Measurements from ENCODE around the gene LTBP3. TPM values are rescaled to one million over a fixed set of nuclear protein-coding genes. Genes with fewer than 3 reads are reported as not detected.
"Not testable (repeated sequence)": the region's sequence is repeated elsewhere in the genome, so short reads cannot be mapped to it uniquely, and the experiment has no call there.

The LTBP3 gene
- total RNA-seq, 1 experiment from 2014 or later: 92.1 TPM

GRCh38 chr11:65524014-65524740 lies 34.0 kb downstream of the LTBP3 start:
- peak overlapping the region; percentile 32 for H3K4me3 ChIP-seq (ENCODE audit: low read depth, low read length, poor library complexity, severe bottlenecking)
- no peaks in the 10 kb centered on the region for H3K9me3 ChIP-seq (ENCODE audit: low read depth, low read length, poor library complexity, severe bottlenecking)
- DNase-seq (ENCODE audit: low spot score): no peak
- peak overlapping the region; percentile 43 for H3K27ac ChIP-seq (ENCODE audit: low read depth, low read length, poor library complexity, severe bottlenecking)
- no TSS peak for BruUV-seq (replicated peaks)
- CTCF ChIA-PET: interaction anchor here (0.5 kb wide), 1 partner anchor 23 kb away, joined by 6 read pairs; no protein-coding TSS in a partner anchor
- POLR2A ChIA-PET (ENCODE audit: low non-redundant PET): interaction anchor here (0.6 to 0.7 kb wide), 3 partner anchors 10 to 351 kb away, joined by 3 to 5 read pairs (median 4); no protein-coding TSS in a partner anchor
- intact Hi-C loops (cut with micrococcal nuclease; ENCODE audit: unreplicated experiment): no loop called here
- TF ChIP-seq CTCF (conservative IDR thresholded peaks at IDR 0.05; ENCODE audit: low read depth, low read length) (no peak), EZH2 (IDR thresholded peaks at IDR 0.05; ENCODE audit: borderline replicate concordance, low read depth, low read length, poor library complexity, severe bottlenecking) (no peak)
- H3K36me3 ChIP-seq (ENCODE audit: insufficient read depth, low read length, poor library complexity, severe bottlenecking): peaks cover 9% of the 10 kb centered on the region
- H3K27me3 ChIP-seq (replicated peaks; ENCODE audit: insufficient read depth, low read depth, low read length, poor library complexity): no peaks in the 10 kb centered on the region
- peaks cover 14% of the 10 kb centered on the region for H3K4me1 ChIP-seq (ENCODE audit: insufficient read depth, low read length, poor library complexity, severe bottlenecking)

GRCh38 chr11:65523631-65523968 lies 34.6 kb downstream of the LTBP3 start:
- DNase-seq (ENCODE audit: low spot score); BruUV-seq (replicated peaks); H3K9me3 ChIP-seq (ENCODE audit: low read depth, low read length, poor library complexity, severe bottlenecking); H3K4me3 ChIP-seq (ENCODE audit: low read depth, low read length, poor library complexity, severe bottlenecking); H3K27ac ChIP-seq (ENCODE audit: low read depth, low read length, poor library complexity, severe bottlenecking); H3K27me3 ChIP-seq (replicated peaks; ENCODE audit: insufficient read depth, low read depth, low read length, poor library complexity); intact Hi-C loops (cut with micrococcal nuclease; ENCODE audit: unreplicated experiment); H3K36me3 ChIP-seq (ENCODE audit: insufficient read depth, low read length, poor library complexity, severe bottlenecking): not testable (repeated sequence)
- peaks cover 14% of the 10 kb centered on the region for H3K4me1 ChIP-seq (ENCODE audit: insufficient read depth, low read length, poor library complexity, severe bottlenecking)
- ChIA-PET CTCF (interaction anchor here (0.5 kb wide), 1 partner anchor 23 kb away, joined by 6 read pairs; no protein-coding TSS in a partner anchor), POLR2A (ENCODE audit: low non-redundant PET) (interaction anchor here (0.6 kb wide), 1 partner anchor 350 kb away, joined by 5 read pairs; no protein-coding TSS in a partner anchor)

GRCh38 chr11:65522718-65523630 lies 35.2 kb downstream of the LTBP3 start:
- intact Hi-C loops (cut with micrococcal nuclease; ENCODE audit: unreplicated experiment): not testable (repeated sequence)

GRCh38 chr11:65521777-65522521 lies 36.2 kb downstream of the LTBP3 start:
- POLR2A ChIA-PET (ENCODE audit: low non-redundant PET); BruUV-seq (replicated peaks); DNase-seq (ENCODE audit: low spot score); CTCF ChIA-PET; H3K9me3 ChIP-seq (ENCODE audit: low read depth, low read length, poor library complexity, severe bottlenecking); H3K27ac ChIP-seq (ENCODE audit: low read depth, low read length, poor library complexity, severe bottlenecking); H3K27me3 ChIP-seq (replicated peaks; ENCODE audit: insufficient read depth, low read depth, low read length, poor library complexity); intact Hi-C loops (cut with micrococcal nuclease; ENCODE audit: unreplicated experiment); H3K4me3 ChIP-seq (ENCODE audit: low read depth, low read length, poor library complexity, severe bottlenecking); H3K36me3 ChIP-seq (ENCODE audit: insufficient read depth, low read length, poor library complexity, severe bottlenecking): not testable (repeated sequence)
- peaks cover 14% of the 10 kb centered on the region for H3K4me1 ChIP-seq (ENCODE audit: insufficient read depth, low read length, poor library complexity, severe bottlenecking)

More at GRCh38 chr11:65522718-65523630, 35.2 kb downstream of the LTBP3 start:
- H3K27ac ChIP-seq (ENCODE audit: low read depth, low read length, poor library complexity, severe bottlenecking); H3K36me3 ChIP-seq (ENCODE audit: insufficient read depth, low read length, poor library complexity, severe bottlenecking); H3K4me3 ChIP-seq (ENCODE audit: low read depth, low read length, poor library complexity, severe bottlenecking); H3K9me3 ChIP-seq (ENCODE audit: low read depth, low read length, poor library complexity, severe bottlenecking); DNase-seq (ENCODE audit: low spot score); H3K27me3 ChIP-seq (replicated peaks; ENCODE audit: insufficient read depth, low read depth, low read length, poor library complexity); BruUV-seq (replicated peaks); CTCF ChIA-PET; POLR2A ChIA-PET (ENCODE audit: low non-redundant PET): not testable (repeated sequence)
- peaks cover 14% of the 10 kb centered on the region for H3K4me1 ChIP-seq (ENCODE audit: insufficient read depth, low read length, poor library complexity, severe bottlenecking)

DNA sequence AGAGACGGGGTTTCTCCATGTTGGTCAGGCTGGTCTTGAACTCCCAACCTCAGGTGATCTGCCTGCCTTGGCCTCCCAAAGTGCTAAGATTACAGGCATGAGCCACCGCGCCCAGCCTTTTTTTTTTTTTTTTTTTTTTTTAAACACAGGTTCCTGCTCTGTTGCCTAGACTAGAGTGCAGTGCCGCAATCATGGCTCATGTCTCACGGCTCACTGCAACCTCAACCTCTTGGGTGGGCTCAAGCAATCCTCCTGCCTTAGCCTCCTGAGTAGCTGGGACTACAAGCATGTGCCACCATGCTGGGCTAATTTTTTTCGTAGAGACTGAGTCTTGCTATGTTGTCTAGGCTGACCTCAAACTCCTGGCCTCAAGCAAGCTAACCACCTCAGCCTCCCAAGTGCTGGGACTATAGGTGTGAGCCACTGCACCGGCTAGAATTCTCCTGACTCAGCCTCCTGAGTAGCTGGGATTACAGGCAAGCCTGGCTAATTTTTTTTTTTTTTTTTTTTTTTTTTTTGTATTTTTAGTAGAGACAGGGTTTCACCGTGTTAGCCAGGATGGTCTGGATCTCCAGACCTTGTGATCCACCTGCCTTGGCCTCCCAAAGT lies 39.1 kb downstream of the LTBP3 start:
- intact Hi-C loops (cut with micrococcal nuclease; ENCODE audit: unreplicated experiment): loop anchor here (10.0 kb wide), 1 partner anchor 314 kb away; no protein-coding TSS in a partner anchor
- H3K9me3 ChIP-seq (ENCODE audit: low read depth, low read length, poor library complexity, severe bottlenecking); H3K4me3 ChIP-seq (ENCODE audit: low read depth, low read length, poor library complexity, severe bottlenecking); BruUV-seq (replicated peaks); H3K27me3 ChIP-seq (replicated peaks; ENCODE audit: insufficient read depth, low read depth, low read length, poor library complexity); H3K4me1 ChIP-seq (ENCODE audit: insufficient read depth, low read length, poor library complexity, severe bottlenecking); H3K36me3 ChIP-seq (ENCODE audit: insufficient read depth, low read length, poor library complexity, severe bottlenecking); CTCF ChIA-PET; DNase-seq (ENCODE audit: low spot score); POLR2A ChIA-PET (ENCODE audit: low non-redundant PET); H3K27ac ChIP-seq (ENCODE audit: low read depth, low read length, poor library complexity, severe bottlenecking): not testable (repeated sequence)
